Measurements from ENCODE around the gene WDR46.
A peak's percentile ranks its signal among the peaks of the same experiment; 100 is the strongest.
"Not testable (repeated sequence)": the region's sequence is repeated elsewhere in the genome, so short reads cannot be mapped to it uniquely, and the experiment has no call there.

WDR46 gene

DNA sequence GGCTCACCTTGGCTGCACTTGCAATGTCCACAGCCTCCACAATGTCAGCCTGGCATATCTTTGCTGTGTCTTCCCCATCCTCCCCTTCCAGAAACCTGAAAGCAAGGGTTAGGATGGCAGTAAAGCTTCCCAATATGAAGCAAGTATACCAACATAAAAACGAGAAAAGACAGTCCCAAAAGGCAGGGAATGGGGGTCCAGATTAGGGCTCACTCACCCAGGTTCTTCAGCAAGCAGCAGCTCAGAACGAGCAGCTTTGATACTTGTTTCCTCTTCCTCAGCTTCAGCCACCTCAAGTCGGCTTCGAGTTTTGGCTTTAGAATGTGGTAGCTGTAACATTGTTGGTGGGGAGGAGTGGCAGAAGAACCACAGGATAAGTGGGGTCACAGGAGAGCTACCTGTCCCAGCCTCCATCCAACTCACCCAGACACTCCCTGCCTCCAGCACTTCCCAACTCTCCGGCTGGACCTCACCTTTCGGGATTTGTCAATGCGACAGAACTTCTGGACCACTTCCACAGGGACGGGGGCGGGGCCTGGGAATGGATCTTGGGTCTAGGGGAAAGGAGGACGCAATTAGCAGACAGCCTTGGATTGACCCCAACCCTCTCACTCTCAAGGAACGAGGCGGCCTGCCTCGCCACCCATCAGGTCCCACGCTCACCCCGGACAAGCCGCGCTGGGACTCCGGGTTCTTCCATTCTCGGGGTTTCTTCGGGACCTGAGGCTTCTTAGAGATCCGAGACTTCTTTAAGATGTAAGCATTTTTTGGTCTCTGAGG lies 708 bp downstream of the WDR46 start:
- DNase-seq, result no peak

DNA sequence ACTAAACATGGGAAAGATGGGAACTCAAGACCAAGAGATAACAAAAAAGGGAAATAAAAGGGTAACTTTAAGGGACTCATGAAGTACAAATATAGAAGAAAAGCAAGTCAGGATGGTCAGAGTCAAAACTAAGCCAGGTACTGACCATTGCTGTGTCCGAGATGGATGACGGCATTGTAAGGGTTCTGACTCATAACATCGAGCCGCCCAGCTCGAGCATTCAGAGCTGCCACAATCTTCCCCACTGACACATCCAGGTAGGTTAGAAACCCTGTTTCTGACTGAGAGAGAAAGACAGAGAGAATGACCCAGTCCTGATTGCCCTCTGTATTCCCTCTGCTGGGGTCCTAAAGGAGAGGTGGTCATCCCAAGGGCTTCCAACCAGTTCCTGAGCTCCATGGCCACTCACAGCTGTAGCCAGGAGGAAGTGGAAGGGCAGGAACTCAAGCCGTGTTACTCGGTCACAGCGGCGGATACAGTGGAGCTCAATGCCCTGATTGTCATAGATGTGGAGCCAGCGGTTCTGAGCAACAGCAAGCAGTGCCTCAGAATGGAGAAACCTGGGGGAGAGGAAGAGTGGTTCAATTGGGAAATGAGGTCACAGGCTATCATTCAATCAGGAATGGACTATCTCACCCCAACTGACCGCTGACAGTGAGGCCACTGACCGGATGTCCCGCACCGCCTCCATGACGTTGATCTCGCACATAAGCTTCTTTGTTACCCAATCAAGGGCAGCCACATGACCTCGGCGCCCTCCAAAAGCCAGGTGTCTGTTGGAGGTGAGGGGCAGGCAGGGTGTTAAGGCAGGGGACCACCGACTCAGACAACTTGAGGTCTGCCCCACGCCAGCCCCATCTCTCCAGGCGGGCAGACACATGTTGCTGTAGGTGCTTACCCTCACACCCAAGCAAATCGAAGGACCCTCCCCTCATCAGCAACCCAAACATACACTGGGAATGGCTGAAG lies 1.8 kb downstream of the WDR46 start:
- no peak for DNase-seq

DNA sequence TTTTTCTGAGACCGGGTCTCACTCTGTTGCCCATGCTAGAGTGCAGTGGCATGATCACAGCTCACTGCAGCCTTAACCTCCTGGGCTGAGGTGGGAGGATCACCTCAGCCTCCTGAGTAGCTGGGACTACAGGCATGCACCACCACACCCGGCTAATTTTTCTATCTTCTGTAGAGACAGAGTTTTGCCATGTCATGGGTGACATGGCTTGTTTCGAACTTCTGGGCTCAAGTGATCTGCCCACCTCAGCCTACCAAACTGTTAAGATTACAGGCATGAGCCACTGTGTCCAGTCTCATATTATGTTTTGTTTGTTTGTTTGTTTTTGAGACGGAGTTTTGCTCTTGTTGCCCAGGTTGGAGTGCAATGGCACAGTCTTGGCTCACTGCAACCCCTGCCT lies 3.8 kb downstream of the WDR46 start:
- not testable (repeated sequence) for DNase-seq

DNA sequence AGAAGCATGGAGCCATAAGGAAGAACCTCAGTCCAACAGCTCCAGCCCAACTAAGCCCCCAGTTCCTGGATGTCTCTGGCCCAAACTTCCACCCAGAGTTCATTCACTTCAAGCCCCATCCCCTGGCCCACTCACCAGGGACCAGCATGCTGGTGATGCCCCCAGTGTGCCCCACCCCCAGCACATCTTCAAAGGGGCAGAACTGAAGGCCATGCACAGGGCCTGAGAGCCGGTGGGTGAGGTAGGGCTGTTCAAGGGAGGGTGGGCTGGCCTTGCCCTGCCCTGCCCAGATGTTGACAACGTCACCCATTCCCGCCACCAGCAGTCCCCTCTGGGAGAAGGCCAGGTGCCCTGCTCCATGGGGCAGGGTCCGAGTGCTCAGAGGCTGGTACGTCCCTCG lies 8.5 kb downstream of the WDR46 start:
- no peak for DNase-seq

DNA sequence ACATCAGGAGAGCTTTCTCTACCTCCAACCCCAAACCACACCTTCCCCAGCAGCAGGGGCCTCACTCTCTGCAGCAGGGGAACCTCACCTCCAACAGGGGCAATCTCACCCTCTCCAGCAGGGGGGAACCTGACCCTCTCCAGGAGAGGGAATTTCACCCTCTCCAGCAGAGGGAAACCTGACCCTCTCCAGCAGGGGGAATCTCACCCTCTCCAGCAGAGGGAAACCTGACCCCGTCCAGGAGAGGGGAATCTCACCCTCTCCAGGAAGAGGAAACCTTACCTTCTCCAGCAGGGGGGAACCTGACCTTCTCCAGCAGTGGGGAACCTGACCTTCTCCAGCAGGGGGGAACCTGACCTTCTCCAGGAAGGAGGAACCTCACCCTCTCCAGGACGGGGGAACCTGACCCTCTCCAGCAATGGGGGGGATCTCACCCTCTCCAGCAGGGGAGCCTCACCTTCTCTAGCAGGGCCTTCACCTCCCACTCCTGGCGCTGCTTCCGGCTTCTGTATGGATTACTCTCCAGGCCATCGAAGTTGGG lies 9.0 kb downstream of the WDR46 start:
- no peak for DNase-seq

DNA sequence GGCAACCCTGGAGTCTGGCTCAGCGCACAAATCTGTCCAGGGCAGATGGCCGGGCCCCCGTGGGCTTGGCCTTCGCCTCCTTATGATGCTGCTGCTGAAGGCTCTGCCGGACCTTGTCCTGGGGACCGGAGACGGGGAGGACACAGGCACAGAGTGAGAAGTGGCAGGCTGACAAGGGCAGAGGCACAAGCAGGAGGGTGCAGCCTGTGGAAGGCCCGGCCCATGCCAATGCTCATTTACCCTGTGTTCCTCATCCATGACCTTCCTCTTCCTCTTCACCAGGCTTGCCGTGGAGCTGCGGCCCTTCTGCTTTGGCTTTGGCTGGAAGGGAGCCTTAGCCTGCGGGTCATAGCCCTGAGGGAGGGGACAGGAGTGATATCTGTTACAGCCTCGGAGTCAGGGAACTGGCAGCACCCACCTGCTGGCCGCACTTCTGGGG lies 9.8 kb downstream of the WDR46 start:
- no peak for DNase-seq

DNA sequence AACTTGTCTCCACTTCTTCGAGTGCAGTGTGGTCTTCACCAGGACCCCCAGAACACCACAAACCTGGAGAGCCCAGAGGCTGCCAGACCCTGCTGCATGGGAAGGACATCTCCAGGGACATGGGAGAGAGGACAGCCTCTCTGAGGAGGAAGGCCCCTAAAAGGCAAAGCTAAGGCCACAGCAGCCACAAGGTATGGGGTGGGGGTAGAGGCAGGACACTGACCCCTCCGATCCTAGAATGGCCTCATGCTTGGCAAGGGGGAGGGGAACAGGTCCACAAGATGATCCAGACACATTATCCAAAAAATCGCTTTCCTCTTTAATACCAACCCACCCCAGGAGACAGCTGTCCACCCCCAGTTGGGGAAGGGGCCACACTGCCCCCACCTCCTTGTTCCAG lies 10.2 kb downstream of the WDR46 start:
- DNase-seq, result no peak

DNA sequence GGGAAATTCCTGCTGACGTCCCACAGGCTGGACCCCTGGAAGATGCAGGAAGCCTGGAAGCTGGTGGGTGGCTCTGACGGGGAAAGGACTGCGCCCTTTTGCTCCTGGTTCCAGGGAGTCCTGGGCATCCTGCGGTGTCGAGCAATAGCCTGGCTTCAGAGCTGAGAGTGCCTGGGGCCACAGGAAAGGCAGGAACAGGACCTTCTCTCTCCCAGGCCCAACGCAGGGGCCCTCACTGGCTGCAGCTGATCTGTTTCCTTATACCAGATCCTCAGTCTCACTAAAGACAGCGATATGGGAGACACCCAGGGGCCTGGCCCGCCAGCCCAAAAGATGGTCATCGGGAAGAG lies 10.7 kb downstream of the WDR46 start:
- DNase-seq, result no peak

DNA sequence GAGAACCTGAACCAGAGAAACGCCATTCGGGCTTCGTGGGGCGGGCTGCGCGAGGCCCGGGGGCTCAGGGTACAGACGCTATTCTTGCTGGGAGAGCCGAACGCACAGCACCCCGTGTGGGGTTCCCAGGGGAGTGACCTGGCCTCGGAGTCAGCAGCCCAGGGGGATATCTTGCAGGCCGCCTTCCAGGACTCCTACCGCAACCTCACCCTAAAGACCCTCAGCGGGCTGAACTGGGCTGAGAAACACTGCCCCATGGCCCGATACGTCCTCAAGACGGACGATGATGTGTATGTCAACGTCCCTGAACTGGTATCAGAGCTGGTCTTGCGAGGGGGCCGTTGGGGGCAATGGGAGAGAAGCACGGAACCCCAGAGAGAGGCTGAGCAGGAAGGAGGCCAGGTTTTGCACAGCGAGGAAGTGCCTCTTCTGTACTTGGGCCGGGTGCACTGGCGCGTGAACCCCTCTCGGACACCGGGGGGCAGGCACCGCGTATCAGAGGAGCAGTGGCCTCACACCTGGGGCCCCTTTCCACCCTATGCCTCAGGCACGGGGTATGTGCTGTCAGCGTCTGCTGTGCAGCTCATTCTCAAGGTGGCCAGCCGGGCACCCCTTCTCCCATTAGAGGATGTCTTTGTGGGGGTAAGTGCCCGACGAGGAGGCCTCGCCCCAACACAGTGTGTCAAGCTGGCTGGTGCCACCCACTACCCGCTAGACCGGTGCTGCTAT lies 11.2 kb downstream of the WDR46 start:
- peak in 1 of 58 donors; percentile 24 for DNase-seq

DNA sequence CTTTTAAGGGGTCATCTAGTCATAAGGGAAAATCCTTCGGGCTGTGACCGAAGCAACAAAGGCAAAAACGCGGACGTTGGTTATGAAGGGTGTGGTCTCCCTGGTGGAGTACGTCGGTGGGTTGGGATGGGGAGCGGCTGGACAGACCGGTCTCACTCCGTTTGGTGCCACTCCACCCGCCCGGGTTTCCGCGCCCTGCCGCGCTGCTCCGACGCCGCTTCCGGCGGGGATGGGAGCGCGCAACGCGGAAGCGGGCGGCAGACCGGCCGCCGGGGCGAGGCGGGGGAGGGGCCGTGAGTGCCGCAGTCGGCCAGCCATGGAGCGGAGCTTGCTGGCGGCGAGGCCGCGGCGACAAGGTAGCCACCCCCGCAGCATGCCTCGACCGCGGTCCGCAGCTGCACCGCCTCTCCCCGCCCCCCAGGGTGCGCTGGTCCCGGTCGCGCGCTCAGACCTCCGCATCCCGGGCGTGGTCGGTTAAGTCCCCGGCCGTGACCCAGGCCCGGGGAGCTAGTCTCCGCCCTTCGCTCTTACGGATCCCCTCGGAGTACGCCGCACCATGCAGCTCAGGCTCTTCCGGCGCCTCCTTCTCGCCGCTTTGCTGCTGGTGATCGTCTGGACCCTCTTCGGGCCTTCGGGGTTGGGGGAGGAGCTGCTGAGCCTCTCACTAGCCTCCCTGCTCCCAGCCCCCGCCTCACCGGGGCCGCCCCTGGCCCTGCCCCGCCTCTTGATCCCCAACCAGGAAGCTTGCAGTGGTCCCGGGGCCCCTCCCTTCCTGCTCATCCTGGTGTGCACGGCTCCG lies 12.0 kb downstream of the WDR46 start, which contains the start of gene B3GALT4:
Gene B3GALT4 (plus strand): TSS at position 260 of the 799 bp plus-strand sequence. CDS start 297 bp downstream, at position 557.
- DNase-seq, result peak in 51 of 58 donors; percentile 21 to 77 (median 53)

DNA sequence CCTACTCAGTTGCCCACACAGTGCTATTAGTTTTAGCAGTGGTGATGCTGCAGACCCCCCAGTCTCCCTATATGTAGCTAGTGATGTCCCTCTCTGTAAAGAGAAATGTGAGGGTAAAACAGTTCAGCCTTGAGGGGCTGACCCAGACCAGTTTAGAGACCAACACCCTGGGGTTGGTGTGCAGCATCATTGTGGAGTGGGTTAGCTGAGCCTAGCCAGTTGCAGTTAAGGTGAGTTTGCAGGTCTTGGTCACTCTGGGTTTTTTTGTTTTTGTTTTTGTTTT lies 12.5 kb downstream of the WDR46 start:
- no peak for DNase-seq

DNA sequence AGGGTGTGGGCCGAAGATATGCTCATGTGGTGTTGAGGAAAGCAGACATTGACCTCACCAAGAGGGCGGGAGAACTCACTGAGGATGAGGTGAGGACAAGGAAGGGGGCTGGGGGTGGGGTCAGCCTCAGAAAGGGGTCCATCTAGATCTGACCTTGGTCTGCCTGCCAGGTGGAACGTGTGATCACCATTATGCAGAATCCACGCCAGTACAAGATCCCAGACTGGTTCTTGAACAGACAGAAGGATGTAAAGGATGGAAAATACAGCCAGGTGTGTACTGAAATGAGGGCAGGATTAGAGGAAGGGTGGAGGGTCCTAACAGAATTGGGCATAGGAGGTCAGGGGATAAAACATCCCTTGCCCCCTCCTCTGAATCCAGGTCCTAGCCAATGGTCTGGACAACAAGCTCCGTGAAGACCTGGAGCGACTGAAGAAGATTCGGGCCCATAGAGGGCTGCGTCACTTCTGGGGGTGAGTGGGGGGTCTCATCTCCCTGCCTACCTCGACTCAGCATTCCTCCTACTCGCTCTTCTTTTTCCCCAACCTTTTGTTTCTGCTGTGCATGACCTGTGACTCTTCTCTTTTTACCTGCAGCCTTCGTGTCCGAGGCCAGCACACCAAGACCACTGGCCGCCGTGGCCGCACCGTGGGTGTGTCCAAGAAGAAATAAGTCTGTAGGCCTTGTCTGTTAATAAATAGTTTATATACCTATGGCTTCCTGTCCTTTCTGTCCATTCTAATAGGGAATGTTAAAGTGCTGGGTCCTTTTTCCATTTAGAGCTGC lies 13.1 kb downstream of the WDR46 start:
- DNase-seq, result not testable (repeated sequence)

DNA sequence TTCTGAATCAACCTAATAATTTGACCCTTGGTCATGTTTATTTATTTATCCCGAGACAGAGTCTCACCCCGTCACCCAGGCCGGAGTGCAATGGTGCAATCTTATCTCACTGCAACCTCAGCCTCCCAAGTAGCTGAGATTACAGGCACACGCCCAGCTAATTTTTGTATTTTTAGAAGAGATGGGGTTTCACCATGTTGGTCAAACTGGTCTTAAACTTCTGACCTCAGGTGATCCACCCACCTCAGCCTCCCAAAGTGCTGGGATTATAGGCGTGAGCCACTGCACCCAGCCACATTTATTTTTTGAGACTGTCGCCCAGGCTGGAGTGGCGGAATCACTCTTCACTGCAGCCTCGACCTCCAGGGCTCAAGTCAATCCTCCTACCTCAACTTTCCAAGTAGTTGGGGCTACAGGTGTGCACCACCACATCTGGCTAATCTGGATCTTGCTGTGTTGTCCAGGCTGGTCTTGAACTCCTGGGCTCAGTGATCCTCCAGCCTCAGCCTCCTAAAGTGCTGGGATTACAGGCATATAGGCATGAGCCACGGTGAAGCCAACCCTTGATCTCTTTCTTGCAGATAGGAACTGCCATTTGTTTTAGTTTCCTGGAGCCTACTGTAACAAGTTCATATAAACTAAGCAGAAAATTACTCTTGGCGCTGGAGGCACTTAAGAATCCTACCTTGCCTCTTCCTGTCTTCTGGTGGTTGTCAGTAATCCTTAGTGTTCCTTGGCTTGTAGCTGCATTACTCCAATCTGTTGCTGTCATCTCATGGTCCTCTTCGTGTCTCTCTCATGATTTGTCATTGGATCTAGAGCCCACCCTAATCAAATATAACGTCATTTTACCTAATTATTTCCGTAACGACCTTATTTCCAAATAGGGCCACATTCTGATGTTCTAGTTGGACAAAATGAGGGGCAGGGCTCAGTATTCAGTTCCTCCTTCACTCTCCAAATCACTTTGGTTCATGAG lies 14.8 kb downstream of the WDR46 start:
- no peak for DNase-seq

DNA sequence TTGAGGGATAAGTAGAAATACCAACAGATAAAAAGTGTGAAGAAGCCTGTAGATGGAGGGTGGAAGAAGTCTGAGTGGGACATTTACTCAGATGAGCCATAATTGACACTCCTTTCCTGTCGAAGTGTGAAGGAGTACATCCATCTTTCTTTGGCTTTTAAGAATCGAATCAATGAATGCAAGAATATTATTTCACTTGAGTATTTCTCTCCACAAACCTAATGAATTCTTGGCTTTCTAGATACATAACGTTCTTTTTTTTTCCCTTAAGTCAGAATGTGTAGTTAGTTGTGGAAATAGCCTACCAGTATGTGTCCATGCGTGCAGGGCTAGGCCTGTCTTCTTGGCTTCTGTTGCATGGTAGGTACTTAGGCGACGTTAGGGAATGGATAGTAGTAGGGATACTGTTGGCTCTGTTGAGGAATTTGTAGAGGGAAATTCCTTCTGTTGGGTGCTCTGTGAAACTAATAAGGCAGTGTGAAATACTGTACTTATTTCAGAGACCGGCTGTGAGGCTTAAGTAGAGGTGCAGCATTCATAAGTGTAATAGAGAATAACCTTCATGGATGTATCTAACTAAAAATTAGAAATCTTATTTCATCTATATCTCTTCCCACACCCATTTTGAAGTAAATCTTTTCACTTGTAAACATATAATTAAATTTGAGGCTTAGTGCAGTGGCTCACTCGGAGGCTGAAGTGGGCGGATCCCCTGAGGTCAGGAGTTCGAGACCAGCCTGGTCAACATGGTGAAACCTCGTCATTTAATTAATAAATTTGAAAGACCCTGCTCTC lies 15.7 kb downstream of the WDR46 start:
- DNase-seq, result no peak

DNA sequence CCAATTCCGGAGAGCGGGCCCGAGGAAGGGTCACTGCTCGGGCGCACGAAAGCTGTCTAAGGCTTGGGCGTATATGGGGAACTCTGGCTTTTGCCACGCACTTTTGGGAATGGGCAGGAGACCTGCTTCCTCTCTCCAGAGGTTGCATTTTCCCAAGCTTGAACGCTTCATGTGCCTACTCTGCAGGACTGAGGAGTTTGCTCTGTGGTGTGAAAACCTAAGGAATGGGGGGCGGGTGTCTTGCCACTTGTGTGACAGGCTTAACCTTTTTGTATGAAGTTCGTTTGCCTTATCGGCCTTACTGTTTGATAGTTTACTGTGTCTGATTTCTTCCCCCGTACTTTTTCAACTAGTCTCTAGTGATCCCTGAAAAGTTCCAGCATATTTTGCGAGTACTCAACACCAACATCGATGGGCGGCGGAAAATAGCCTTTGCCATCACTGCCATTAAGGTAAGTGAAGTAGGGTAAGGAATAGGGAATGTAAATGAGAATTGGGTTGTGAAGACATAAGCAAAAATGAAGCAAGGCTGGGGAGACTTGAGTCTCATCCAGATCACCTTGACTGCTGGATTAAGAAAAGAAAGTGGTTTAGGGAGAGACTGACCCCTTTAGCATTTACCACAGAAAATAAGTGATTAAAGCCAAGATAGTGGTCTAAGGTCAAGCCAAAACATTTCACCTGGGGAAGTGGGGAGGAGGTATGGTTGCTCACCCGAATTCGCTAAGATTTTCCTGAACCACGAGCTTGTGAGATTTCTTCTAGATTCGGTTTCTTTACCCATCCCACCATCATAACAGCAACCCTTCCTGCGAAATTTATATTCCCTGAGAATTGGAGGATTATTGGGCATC lies 16.5 kb downstream of the WDR46 start:
- no peak for DNase-seq

DNA sequence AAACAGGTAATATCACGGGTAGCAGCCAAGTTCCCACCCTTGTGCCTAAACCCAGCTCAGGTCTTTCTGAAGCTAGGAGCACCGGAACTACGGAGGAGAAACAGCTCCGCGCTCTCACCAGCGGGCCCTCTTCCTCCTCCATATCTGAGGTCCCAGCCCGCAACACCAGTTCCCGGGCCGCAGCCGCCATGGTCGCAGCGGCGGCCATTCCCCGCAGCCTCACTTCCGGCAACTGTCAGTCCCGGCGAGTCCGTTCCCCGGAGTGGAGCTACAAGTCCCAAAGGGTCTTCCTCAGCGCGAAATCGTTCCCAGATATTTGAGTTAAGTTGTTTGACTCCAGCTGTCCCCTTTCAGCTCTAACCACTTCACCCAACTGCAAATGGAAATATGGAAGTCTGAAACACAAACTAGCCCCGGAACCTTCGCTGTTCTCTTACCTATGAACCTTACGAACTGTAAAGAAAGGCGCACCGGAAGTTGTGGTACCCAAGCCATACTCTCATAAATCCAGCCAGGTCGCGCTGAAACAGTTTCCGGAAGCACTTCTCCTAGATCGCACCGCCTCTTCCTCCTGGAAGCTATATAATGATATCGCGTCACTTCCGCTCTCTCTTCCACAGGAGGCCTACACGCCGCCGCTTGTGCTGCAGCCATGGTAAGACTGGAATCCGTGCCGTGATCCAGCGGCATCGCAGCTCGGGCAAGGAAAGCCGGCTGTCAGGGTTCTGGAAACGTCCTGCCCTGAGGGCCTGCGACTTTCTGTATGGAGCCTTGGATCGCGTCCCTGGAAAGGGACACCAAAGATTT lies 17.4 kb downstream of the WDR46 start, which contains the start of the genes RPS18 and VPS52:
Gene RPS18 (plus strand): TSS at position 608 of the 807 bp plus-strand sequence. CDS start 45 bp downstream, at position 653.
Gene VPS52 (minus strand): TSS at position 409 of the 807 bp plus-strand sequence. CDS start 201 bp downstream, at position 208.
- DNase-seq, result peak; percentile 58 to 98 (median 92)
